Endothelial cell of umbilical vein (primary cell): ENCODE data around the gene ACTL8. TPM values are rescaled to one million over a fixed set of nuclear protein-coding genes. Genes with fewer than 3 reads are reported as not detected.

Source experiments
- BruUV-seq: library from RNA; stranded (reverse); fragments of 400-500 nt; replicated peaks from 2 replicates; lab custom pipeline; 2021; lab: Mats Ljungman, UMichigan
- CTCF ChIA-PET: fragments of 300-600, 350-600 bp; sonication (Branson Sonifier 250); formaldehyde crosslinking; loops from one replicate; lab custom pipeline; 2021; ENCODE audit warnings: antibody characterized with exemption, inconsistent platforms; lab: Charles Lee
- POLR2A ChIA-PET: fragments of 300-600, 350-600 bp; sonication (Branson Sonifier 250); formaldehyde crosslinking; loops from one replicate; lab custom pipeline; 2021; ENCODE audit warnings: antibody characterized with exemption, inconsistent platforms; lab: Charles Lee
- DNase-seq: peaks from one replicate; pipeline ENCODE4 v3.0.0-alpha.2; 2011; ENCODE audit warnings: low read depth, low spot score
- FAIRE-seq: peaks from 2 replicates; lab custom pipeline; 2011; peaks lifted over from hg19 to GRCh38; lab: Jason Lieb, UNC
- H2AFZ ChIP-seq: 2 replicates; pipeline ENCODE4 v1.6.0; 2012; ENCODE audit warnings: low read depth, low read length, control low read depth, inconsistent platforms
- H3K27ac ChIP-seq: 2 replicates; pipeline ENCODE4 v1.5.1; 2011; ENCODE audit warnings: low read depth, mild to moderate bottlenecking, control low read depth, low read length, moderate library complexity; ENCODE audit not compliant: insufficient read depth
- H3K27me3 ChIP-seq, 2 experiments: 2 replicates each; pipeline versions ENCODE4 v1.6.0 to v1.6.1; 2011; ENCODE audit warnings: low read length in 2 of 2, mixed read lengths in 1 of 2; ENCODE audit not compliant: control insufficient read depth in 2 of 2, insufficient read depth in 2 of 2
- H3K36me3 ChIP-seq, 2 experiments: 2 replicates in 1 of 2; 3 replicates in 1 of 2; pipeline ENCODE4 v1.5.1; 2011; ENCODE audit warnings: low read length in 2 of 2, mild to moderate bottlenecking in 1 of 2, moderate library complexity in 1 of 2; ENCODE audit not compliant: control insufficient read depth in 2 of 2, insufficient read depth in 2 of 2; ENCODE audit errors: extremely low read depth in 1 of 2
- H3K4me1 ChIP-seq: 3 replicates; pipeline ENCODE4 v1.5.1; 2011; ENCODE audit warnings: mild to moderate bottlenecking, low read length; ENCODE audit not compliant: control insufficient read depth, insufficient read depth; ENCODE audit errors: extremely low read depth
- H3K4me2 ChIP-seq: 2 replicates; pipeline ENCODE4 v1.6.1; 2011; ENCODE audit warnings: low read length, control low read depth, mixed read lengths; ENCODE audit not compliant: insufficient read depth
- H3K4me3 ChIP-seq, 3 experiments: fragments of 200-600 bp in 1 of 3; sonication (generic), shearing (Covaris generic) in 1 of 3; replicated peaks in 1 of 3; 2 replicates each; pipeline ENCODE4 v1.5.1; 2011 to 2016; ENCODE audit warnings: control low read depth in 3 of 3, low read length in 3 of 3, mild to moderate bottlenecking in 2 of 3, inconsistent platforms in 1 of 3, low read depth in 1 of 3, moderate library complexity in 1 of 3; ENCODE audit not compliant: insufficient read depth in 1 of 3
- H3K79me2 ChIP-seq: 2 replicates; pipeline ENCODE4 v1.6.0; 2012; ENCODE audit warnings: low read length, inconsistent platforms; ENCODE audit not compliant: control insufficient read depth, insufficient read depth
- H3K9ac ChIP-seq: replicated peaks from 2 replicates; pipeline ENCODE3; 2011; ENCODE audit warnings: low read length, control low read depth; ENCODE audit not compliant: insufficient read depth; ENCODE audit errors: extremely low read depth
- H3K9me1 ChIP-seq: replicated peaks from 3 replicates; pipeline ENCODE4 v1.6.0; 2011; ENCODE audit warnings: mild to moderate bottlenecking, low read length; ENCODE audit not compliant: control insufficient read depth, insufficient read depth; ENCODE audit errors: extremely low read depth
- H3K9me3 ChIP-seq: replicated peaks from 2 replicates; pipeline ENCODE4 v1.5.1; 2012; ENCODE audit warnings: low read length, inconsistent platforms; ENCODE audit not compliant: control insufficient read depth, insufficient read depth
- H4K20me1 ChIP-seq: replicated peaks from 2 replicates; pipeline ENCODE3; 2011; ENCODE audit warnings: mild to moderate bottlenecking, low read length; ENCODE audit not compliant: control insufficient read depth, insufficient read depth; ENCODE audit errors: extremely low read depth
- CTCF ChIP-seq, 2 donors: IDR thresholded peaks; 1 replicate in 1 of 2; 2 replicates in 1 of 2; pipeline ENCODE4 v1.5.1; 2011; ENCODE audit warnings: low read length in 2 of 2, mild to moderate bottlenecking in 2 of 2, moderate library complexity in 2 of 2, control low read depth in 1 of 2, inconsistent platforms in 1 of 2, low read depth in 1 of 2; ENCODE audit not compliant: insufficient read depth in 1 of 2; ENCODE audit errors: extremely low read depth in 1 of 2
- EZH2 ChIP-seq: IDR thresholded peaks from 2 replicates; pipeline ENCODE4 v1.6.1; 2012; ENCODE audit warnings: borderline replicate concordance, low read depth, mild to moderate bottlenecking, moderate library complexity, low read length, inconsistent platforms; ENCODE audit not compliant: severe bottlenecking
- FOS ChIP-seq: IDR thresholded peaks from 2 replicates; pipeline ENCODE4 v1.6.1; 2011; ENCODE audit warnings: mild to moderate bottlenecking, low read length, moderate library complexity, borderline replicate concordance; ENCODE audit not compliant: insufficient read depth
- GATA2 ChIP-seq: IDR thresholded peaks from 2 replicates; pipeline ENCODE4 v1.7.0; 2011; ENCODE audit warnings: low read depth, mild to moderate bottlenecking, moderate library complexity, mixed read lengths, low read length; ENCODE audit not compliant: insufficient read length, insufficient read depth
- JUN ChIP-seq: IDR thresholded peaks from 2 replicates; pipeline ENCODE4 v1.6.1; 2011; ENCODE audit warnings: borderline replicate concordance, low read depth; ENCODE audit not compliant: insufficient read length, insufficient read depth
- MYC ChIP-seq: IDR thresholded peaks from one replicate; pipeline ENCODE4 v1.6.1; 2011; ENCODE audit warnings: mild to moderate bottlenecking, low read depth, low read length
- POLR2A ChIP-seq: IDR thresholded peaks from 2 replicates; pipeline ENCODE4 v1.6.1; 2012; ENCODE audit warnings: low read depth, mild to moderate bottlenecking, control low read depth, low read length
- POLR2AphosphoS5 ChIP-seq: IDR thresholded peaks from 2 replicates; pipeline ENCODE4 v1.6.1; 2012; ENCODE audit warnings: low read depth, mild to moderate bottlenecking, control low read depth, low read length, moderate library complexity; ENCODE audit not compliant: insufficient read depth
- dilution Hi-C: fragments of 300-500 bp; cut with MboI; formaldehyde crosslinking; loops from one replicate; pipeline ENCODE4 v1.15.0; 2019; ENCODE audit warnings: low sequenced_read_pairs; ENCODE audit not compliant: extremely low pct_ligation_motif_present
- intact Hi-C: fragments of 100-400 bp; cut with micrococcal nuclease; formaldehyde crosslinking; loops from one replicate; pipeline ENCODE4 v1.10.0; 2022
- polyA plus RNA-seq, 4 experiments: library from polyadenylated mRNA; depleted of rRNA in 3 of 4; stranded (reverse) in 3 of 4; unstranded in 1 of 4; fragments of >200 nt; gene quantifications; 2 replicates each; pipeline versions ENCODE4 v1.2.1 to v1.2.3, GENCODE V29; 2011 to 2012; ENCODE audit warnings: missing spikeins in 1 of 4
- total RNA-seq: library from RNA; stranded (reverse); gene quantifications from 2 replicates; pipeline ENCODE4 v1.2.3, GENCODE V29; 2021
- TF ChIP-seq, protein P1 (sequence below): IDR thresholded peaks from 2 replicates; pipeline ENCODE4 v1.6.1; 2011; ENCODE audit not compliant: insufficient read depth, insufficient read length

Gene ACTL8
- total and polyA plus RNA-seq, 2 donors (not counting 3 experiments of a cell fraction or from before 2014, with no cell fraction given) = not detected

GRCh38 chr1:17866740-17867029, 111.6 kb downstream of the ACTL8 start:
- no peaks in the 10 kb centered on the region for H3K27me3 ChIP-seq
- no peak for FAIRE-seq
- no peaks in the 10 kb centered on the region for H3K9me1 ChIP-seq
- no peaks in the 10 kb centered on the region for H4K20me1 ChIP-seq
- dilution Hi-C loops (no loop called here), intact Hi-C loops (no loop called here)
- no peak overlapping the region for H2AFZ ChIP-seq
- DNase-seq = no peak
- no peak overlapping the region for H3K4me3 ChIP-seq
- no peak overlapping the region for H3K9ac ChIP-seq
- TF ChIP-seq CTCF (IDR thresholded peaks at IDR 0.05; ENCODE audit: extremely low read depth in 1 of 2, insufficient read depth in 1 of 2, low read depth in 1 of 2, low read length in 2 of 2) = no peak
- TF ChIP-seq, protein P1, sequence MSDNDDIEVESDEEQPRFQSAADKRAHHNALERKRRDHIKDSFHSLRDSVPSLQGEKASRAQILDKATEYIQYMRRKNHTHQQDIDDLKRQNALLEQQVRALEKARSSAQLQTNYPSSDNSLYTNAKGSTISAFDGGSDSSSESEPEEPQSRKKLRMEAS = no peak
- TF ChIP-seq FOS = no peak
- no peak for TF ChIP-seq MYC
- no peak for TF ChIP-seq POLR2AphosphoS5
- TF ChIP-seq GATA2 = no peak
- TF ChIP-seq POLR2A = no peak
- no peak for TF ChIP-seq JUN
- TF ChIP-seq EZH2 = no peak
- no peak overlapping the region for H3K27ac ChIP-seq
- H3K9me3 ChIP-seq = peaks cover 2% of the 10 kb centered on the region
- ChIA-PET POLR2A (no interaction called here), CTCF (no interaction called here)
- no peak overlapping the region for H3K4me2 ChIP-seq
- no peaks in the 10 kb centered on the region for H3K4me1 ChIP-seq
- H3K36me3 ChIP-seq = no peaks in the 10 kb centered on the region
- no TSS peak for BruUV-seq
- H3K79me2 ChIP-seq = no peaks in the 10 kb centered on the region
